Activated gamma-delta T cell treated with Interleukin-2 at 50 U/mL for 16 hours (primary cell): ENCODE data around the gene PRF1.
"Not testable (repeated sequence)": the region's sequence is repeated elsewhere in the genome, so short reads cannot be mapped to it uniquely, and the experiment has no call there.

Source experiments
- DNase-seq: peaks from one replicate; pipeline ENCODE4 v3.0.0-alpha.2; 2020

PRF1 gene

DNA sequence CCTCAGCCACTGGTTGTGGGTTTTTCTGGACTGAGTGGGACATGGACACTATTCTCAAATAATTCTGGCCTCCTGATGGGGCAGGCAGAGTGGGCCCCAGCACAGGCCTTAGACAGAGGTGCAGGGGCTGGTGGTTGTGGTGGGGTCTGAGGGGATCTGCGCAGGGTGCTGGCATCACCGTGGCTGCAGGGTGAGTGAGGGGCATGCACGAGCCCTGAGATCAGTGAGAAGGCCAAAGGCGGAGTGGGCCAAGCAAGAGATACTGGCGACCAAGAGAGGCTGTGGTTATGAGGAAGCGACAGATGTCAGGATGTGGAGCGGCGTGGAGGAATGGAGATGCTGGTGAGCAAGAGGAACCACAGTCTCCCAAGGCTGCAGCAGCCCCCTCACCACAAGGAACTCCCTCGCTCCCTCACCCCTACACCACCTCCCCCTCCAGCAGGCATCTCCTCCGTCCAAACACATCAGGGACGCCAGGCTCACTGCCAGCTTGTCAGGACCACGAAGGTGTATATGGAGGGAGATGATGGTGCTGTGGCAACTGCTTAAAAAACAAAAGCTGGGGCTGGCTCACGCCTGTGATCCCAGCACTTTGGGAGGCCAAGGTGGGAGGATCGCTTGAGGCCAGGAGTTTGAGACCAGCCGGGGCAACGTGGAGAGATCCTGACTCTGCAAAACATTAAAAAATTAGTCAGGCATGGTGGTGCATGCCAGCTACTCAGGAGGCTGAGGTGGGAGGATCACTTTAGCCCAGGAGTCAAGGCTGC is 9.6 kb downstream of the PRF1 start:
- DNase-seq = no peak

DNA sequence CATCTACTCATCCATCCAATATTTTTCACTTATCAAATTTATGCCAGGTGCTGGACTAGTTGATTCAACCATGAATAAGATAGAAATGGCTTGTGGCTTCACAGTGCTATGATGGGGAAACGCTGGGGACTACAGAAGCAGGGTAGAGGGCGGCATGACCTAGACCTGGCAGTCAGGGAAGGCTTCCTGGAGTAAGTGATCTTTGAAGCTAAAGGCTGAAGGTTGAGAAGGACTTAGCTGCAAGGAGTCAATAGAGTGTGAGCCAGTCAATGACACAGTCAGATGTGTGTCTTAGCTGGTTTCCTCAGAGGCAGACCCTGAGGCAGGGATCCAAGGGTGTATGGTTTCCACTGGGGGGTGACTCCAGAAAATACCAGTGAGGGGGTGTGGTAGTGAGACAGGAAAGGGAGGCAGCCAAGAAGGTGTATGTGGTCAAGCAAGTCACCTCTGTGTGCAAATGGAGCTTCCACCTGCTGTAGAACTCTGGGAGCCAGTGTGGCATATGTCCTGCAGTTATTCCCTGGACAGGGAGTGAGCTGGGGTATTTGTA is 10.3 kb downstream of the PRF1 start:
- DNase-seq = no peak

DNA sequence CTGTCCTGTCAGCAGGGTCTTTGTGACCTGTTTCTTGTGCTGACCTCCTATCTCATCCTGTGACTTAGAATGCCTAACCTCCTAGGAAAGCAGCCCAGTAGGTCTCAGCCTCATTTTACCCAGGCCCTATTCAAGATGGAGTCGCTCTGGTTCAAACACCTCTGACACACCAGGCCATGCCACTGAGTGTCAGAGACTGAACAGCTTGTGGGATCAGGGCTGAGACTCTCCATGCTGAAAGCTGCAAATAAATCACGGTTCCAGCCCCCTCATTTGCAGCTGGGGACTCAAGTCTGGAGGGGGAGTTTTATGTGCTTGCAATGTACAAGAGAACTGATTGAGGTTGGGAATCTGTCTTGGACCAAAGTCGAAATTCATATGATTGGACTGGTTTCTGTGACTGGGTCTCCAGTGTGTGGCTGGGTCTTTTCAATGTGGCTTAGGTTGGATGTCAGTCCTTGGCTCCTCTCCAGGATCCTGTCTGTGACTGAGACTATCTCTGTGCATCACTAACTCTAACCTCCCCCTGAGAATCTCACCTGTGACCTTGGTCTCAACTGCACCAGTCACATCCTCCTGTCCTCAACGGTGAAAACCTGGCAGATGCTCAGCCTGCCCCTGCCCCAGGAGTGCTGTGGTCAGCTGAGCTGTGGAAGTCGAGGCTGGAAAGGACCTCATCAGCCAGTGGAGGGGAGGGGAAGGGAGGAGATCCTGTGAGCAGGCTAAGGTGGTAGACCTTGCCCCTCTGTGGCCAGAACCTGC is 11.7 kb downstream of the PRF1 start:
- no peak for DNase-seq

DNA sequence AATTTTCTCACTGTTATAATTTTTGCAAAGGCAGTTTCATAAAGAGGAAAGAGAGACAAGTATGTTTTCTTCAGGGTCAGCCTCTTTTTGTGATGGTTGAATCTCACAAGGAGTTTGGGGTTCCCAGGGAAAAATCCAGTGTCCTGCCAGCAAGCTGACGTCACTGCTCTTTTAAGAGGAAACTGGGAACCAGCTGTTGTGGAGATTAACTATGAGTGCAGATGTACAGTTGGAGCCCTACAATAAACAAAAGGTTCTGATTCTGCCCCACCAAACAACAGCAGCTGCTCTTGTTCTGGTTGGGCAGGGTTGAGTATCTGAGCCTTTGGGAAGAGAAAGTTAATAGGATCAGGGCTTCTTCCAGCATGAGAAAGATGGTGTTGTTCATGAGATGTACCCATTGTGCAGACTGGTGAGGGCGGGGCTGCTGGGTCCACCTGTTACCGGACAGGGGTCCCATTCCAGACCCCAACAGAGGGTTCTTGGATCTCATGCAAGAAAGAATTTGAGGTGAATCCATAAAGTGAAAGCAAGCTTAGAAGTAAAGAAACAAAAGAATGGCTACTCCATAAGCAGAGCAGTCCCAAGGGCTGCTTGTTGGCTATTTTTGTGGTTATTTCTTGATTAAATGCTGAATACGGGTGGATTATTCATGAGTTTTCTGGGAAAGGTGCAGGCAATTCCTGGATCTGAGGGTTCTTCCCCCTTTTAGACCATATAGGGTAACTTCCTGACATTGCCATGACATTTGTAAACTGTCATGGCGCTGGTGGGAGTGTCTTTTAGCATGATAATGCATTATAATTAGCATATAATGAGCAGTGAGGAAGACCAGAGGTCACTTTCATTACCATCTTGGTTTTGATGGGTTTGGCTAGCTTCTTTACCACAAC is 12.5 kb downstream of the PRF1 start:
- DNase-seq = no peak

DNA sequence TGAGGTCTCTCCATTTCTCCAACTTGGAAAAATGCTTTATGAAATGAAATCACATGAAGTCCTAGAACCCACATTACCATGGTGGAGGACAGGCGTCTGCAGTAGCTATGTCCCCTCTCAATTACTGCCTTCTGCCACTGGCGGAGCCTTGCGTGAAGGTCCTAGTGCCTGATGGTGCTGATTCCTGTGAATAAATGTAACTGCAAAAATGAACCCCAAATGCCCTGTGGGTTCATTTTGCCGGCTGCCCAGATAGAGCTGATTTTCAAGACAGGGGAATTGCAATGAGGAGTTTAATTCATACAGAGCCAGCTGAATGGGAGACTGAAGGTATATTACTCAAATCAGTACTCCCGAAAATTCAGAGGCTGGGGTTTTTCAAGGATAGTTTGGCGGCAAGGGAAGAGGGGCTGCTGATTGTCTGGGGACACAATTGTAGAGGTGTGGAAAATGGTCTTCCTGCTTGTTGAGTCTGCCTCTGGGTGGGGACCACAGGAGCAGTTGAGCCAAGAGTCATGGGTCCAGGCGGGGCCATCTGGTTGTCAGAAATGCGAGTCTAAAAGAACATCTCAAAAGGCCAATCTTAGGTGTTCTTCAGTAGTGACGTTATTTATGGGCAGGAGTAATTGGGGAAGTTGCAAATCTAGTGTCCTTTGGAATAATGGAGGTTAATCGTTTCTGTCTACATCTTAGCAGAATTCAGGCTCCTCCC is 13.5 kb downstream of the PRF1 start:
- DNase-seq = no peak

DNA sequence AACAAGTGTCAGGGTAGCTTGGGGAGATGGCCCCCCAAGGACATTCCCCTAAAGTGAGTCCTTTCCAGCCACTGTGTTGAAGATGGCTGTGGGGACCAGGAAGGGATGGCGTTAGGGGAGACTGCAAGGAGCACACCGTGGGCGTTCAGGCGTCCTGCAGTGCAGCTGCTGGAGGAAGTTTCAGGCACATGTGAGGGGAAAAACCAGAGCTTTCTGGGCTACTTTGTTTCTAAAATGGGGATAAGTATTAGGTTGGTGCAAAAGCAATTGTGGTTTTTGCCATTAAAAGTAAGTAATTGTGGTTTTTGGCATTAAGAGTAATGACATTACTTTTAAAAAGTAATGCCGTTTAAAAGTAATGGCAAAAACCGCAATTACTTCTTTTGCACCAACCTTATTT is 14.3 kb downstream of the PRF1 start:
- DNase-seq = no peak

DNA sequence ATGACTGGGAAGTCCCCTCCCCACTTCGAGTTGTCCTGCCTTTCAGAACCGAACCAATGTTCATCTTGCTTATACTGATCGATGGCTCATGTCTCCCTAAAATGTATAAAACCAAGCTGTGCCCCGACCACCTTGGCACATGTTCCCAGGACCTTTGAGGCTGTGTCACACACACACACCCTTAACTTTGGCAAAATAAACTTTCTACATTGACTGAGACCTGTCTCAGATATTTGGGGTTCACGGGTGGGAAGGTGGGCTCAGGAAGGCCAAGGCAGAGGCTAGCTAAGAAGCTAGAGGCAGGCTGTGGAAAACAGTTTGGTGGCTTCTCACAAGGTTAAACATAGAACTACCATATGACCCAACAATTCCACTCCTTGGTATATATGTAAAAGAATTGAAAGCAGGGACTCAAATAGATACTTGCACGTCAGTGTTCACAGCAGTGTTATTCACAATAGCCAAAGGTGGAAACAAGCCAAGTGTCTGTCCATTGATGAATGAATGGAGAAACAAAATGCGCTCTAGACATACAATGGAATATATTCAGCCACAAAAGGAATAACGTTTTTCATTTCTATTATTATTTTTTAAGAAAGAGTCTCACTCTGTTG is 15.4 kb downstream of the PRF1 start:
- DNase-seq = no peak

DNA sequence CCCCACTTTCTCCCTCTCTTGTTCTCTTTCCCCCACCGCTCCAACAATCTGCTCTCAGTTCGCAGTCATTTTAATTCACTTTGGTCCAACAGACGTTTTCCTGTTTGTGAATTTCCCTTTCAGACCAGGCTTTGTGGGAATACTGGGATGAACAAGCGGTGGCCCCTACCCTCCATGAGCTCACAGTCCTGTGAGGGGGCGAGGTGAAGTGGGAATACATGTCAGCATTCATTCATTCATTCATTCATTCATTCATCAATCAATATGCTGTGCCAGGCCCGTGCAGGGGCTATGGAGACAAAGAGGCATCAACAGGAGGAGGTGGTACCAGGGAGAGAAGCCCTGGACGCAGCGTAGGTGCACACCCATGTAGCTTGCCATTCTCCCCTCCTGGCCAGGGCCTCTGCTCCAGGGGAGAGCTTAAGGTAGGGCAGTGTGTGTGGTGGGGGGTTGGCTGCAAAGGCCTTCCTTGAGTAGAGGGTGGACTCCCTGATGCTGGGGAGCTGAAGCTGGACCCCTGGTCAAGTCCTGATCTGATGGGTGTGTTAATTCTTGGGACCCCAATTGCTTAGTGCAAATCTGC is 16.1 kb downstream of the PRF1 start:
- DNase-seq = no peak

DNA sequence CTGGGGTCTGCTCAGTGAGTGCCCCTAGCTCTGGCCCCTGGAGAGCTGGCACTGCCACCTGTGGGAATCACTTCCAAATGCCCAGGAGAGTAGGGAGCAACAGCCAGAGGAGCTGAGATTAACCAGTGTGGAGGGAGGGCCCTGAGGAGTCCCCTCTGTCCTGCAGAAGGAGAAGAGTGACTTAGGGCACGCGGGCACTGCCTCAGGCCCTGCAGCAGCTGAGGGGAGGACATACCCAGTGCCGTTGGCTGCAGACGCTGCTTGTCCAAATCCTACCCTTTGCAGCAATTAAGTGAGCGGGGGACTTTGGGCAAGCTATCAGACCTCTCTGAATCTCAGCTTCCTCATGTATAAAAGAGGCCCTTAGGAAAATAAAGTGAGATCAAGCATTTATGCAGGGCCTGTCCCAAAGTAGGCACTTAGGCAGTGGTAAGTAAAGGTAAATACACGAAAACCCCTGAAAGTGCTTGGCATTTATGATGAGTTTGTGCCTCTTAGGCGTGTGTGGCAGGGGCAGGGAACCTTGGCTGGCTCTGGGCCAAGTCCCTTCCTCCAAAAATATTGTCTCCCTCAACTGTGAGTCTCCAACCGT is 16.9 kb downstream of the PRF1 start:
- DNase-seq = no peak

DNA sequence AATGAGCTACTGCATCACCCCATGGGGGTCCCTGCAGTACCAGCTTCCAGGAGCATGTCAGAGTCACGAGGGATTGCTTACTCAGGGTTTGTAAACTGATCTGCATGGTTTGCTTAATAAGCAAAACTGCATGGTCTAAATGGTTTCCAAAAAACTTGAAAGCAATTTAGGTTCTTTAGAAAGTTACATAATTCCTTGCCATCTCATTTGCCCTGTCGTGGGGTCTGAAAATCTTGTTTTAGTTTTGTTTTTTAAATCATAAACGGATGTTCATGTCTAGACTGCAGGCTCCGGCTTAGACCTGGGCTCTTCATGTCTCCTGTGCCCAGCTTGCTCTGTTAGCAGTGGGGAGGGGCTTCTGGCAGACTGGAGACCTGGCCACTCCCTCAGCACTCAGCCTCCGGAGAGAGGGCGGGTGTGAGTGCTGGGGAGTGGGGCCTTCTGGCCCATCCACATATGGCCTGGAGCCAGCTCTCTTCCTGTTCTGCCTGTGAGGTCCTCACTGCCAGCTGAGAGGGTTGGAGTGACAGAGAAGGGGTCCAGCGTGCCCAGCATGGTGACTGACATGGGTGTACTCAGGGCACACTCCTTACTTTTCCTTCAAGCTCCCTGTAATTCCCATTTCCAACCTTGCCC is 17.5 kb downstream of the PRF1 start:
- no peak for DNase-seq

DNA sequence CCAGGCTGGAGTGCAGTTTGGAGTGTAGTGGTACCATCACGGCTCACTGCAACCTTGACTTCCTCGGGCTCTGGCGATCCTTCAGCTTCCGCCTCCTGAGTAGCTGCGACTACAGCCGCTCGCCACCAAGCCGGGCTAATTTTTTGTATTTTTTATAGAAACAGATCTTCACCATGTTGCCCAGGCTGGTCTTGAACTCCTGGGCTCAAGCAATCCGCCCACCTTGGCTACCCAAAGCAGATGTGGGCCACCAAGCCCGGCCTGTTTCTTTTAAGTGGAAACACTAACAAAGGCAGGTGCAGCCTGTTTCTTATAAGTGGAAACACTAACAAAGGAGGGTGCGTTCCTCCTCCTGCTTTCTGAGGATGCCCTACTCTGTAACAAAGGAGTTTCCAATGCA is 18.2 kb downstream of the PRF1 start:
- no peak for DNase-seq

DNA sequence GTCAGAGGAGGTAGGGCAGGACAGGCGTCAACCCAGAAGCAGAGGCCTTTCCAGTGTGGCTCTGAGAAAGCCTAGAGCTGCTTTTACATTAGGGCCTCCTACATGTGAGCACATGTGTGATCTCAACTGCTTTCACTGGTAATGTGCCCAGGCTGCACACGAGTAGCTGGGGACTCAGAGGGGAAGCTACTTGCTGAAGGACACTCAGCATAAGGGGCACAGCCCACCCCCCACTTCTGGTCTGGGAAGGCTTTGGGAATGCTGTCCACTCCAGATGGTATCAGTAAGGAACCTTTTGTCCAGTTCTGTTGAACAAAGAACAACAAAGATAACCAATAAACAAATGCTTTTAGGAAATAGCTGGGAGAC is 18.9 kb downstream of the PRF1 start:
- no peak for DNase-seq

DNA sequence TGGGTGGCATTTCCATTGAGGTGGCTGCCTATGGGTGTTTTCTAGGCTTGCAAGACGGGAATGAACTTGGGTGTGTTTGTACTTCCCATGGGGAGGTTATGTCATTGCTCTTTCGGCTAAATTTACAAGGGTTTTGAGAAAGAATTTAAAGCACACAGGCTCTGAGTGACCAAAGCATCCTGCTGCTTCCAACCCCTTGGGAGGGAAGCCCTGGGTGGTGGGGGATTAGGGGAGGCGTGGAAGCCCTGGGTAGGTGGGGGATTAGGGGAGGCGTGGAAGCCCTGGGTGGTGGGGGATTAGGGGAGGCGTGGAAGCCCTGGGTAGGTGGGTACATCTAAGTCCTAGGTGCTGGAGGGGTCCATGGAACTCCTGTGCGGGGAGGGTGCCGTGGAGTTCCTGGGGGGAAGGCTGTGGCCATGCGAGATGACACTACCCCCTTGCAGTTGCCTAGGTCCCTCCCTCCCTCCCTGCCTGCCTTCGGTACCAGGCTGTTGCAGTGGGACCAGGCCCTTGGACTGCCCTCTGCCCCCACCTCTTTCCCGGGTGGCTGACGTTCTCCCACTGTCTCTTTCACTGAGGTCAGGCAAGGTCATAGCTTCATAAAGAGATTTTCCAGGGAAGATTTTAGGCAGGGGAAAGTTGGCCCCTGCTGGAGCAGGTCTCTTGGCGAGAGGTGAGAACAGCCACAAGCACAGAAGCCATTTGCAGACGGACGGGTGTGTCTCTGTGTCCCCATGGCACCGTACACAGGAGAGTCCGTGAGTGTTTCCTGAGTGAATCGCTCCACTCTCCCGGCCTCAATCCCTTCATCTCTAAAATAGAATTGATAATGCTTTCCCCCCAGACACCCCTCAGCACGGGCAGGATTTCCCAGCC is 19.5 kb downstream of the PRF1 start:
- DNase-seq = no peak

DNA sequence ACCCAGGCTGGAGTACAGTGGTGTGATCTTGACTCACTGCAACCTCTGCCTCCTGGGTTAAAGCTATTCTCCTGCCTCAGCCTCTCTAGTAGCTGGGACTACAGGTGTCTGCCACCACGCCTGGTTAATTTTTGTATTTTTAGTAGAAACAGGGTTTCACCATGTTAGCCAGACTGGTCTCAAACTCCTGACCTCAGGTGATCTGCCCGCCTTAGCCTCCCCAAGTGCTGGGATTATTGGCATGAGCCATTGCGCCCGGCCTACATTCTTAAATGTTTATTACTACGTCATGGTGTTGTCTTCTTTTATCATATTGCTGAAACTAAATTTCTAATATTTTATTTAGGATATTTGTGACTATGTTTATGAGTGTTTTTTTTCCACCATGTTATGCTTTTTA is 21.4 kb downstream of the PRF1 start:
- DNase-seq = not testable (repeated sequence)

DNA sequence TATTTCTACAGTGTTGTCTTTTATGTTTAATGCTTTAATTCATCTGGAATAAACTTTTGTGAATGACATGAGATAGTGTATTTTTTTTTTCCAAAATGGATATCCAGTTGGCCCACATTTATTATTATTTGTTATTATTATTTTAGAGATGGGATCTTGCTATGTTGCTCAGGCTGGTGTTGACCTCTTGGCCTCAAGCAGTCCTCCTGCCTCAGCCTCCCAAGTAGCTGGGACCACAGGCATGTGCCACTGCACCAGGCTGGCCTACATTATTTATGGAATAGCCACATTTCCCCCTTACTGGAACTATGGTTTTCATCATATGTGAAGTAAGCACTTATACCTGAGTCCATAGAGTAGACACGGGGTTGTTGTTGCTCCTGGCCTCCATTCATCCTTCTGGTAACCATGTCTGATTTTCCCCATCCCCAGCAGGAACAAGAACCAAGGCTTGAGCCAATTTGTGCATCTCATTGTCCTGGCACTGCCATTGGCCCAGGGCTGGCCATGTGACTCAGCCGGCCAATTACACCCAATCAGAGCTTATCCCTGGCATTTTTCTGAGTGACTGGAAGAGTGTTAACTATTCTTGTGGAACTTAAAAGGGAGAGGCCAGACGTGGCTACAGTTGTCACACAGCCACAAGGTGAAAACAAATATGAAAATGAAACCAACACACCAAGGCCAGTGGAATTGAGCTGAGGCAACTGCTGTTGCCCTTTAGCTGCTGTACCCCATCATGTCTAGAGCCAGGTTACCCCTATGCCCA is 23.1 kb downstream of the PRF1 start:
- DNase-seq = no peak

DNA sequence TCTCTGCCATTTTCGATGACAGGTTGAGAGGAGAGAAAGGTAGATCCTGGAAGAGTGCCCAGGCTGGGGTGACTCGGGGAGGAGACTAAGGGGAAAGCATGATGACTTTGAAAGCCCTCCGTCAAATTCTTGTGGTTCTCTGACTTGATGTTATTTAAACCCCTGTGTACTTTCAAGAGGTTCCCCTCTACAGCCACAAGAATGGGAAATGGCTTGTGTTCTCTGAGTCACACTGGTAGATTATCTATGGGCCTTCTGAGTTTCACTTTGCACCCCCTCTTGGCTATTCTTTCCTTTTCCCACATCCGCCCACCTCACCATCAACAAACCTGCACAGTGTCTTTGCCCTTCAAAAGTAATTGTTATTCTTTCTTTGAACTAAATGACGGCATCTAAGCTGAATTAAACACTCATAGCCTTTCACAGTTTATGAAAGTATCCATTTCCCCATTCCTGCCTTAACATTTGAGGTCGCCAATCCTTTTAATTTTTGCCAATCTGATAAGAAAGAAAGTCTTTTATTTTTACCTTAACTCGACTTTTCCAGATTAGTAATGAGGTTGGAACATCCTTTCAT is 24.1 kb downstream of the PRF1 start:
- peak; percentile 71 for DNase-seq

DNA sequence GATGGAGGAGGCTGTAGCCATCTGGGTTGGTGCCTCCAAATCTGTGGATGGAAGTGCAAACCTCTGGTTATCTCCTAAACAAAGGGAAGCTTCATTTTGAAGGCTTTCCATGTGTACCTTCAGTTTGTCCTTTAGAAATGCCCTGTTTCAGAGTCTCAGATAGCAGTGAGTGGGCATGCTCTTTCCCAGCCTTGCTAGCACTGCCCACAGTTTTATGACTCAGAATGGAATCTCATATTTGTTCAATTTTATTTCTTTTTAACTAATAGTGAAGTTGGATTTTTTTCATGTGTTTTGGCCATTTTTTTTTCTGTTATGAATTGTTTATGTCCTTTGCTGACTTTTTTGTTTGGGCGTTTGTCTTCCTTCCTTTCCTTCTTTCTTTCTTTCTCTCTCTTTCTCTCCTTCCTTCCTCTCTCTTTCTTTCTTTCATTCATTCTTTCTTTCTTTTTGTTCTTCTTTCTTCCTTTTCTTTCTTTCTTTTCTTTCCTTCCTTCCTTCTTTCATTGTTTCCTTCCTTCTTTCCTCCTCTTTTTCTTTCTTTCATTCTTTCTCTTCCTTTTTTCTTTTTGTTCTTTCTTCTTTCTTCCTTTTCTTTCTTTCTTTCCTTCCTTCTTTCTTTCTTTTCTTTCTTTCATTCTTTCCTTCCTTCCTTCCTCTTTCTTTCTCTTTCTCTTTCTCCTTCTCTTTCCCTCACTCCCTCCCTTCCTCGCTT is 25.6 kb downstream of the PRF1 start:
- DNase-seq = no peak
